ENCODE data around the gene XKRX.

GRCh38 chrX:100962811-100963210 is 34.1 kb upstream of the XKRX start:
- TF ChIP-seq, protein P1, sequence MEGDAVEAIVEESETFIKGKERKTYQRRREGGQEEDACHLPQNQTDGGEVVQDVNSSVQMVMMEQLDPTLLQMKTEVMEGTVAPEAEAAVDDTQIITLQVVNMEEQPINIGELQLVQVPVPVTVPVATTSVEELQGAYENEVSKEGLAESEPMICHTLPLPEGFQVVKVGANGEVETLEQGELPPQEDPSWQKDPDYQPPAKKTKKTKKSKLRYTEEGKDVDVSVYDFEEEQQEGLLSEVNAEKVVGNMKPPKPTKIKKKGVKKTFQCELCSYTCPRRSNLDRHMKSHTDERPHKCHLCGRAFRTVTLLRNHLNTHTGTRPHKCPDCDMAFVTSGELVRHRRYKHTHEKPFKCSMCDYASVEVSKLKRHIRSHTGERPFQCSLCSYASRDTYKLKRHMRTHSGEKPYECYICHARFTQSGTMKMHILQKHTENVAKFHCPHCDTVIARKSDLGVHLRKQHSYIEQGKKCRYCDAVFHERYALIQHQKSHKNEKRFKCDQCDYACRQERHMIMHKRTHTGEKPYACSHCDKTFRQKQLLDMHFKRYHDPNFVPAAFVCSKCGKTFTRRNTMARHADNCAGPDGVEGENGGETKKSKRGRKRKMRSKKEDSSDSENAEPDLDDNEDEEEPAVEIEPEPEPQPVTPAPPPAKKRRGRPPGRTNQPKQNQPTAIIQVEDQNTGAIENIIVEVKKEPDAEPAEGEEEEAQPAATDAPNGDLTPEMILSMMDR (IDR thresholded peaks at IDR 0.05), result no peak
- no peak for TF ChIP-seq EP300 (IDR thresholded peaks at IDR 0.05)

All from ovary (tissue), 3 donors.